D721Med (cell line): ENCODE data around the gene BCR.

Source experiments
- DNase-seq: peaks from one replicate; pipeline ENCODE4 v3.0.0; 2011; ENCODE audit warnings: low spot score; ENCODE audit not compliant: insufficient read length
- FAIRE-seq: peaks from 2 replicates; lab custom pipeline; 2011; peaks lifted over from hg19 to GRCh38; lab: Jason Lieb, UNC
- TF ChIP-seq, protein P1 (sequence below): IDR thresholded peaks from 2 replicates; pipeline ENCODE4 v1.5.1; 2012; ENCODE audit warnings: mild to moderate bottlenecking, control low read depth; ENCODE audit not compliant: insufficient read depth; ENCODE audit errors: missing control alignments

BCR gene

DNA sequence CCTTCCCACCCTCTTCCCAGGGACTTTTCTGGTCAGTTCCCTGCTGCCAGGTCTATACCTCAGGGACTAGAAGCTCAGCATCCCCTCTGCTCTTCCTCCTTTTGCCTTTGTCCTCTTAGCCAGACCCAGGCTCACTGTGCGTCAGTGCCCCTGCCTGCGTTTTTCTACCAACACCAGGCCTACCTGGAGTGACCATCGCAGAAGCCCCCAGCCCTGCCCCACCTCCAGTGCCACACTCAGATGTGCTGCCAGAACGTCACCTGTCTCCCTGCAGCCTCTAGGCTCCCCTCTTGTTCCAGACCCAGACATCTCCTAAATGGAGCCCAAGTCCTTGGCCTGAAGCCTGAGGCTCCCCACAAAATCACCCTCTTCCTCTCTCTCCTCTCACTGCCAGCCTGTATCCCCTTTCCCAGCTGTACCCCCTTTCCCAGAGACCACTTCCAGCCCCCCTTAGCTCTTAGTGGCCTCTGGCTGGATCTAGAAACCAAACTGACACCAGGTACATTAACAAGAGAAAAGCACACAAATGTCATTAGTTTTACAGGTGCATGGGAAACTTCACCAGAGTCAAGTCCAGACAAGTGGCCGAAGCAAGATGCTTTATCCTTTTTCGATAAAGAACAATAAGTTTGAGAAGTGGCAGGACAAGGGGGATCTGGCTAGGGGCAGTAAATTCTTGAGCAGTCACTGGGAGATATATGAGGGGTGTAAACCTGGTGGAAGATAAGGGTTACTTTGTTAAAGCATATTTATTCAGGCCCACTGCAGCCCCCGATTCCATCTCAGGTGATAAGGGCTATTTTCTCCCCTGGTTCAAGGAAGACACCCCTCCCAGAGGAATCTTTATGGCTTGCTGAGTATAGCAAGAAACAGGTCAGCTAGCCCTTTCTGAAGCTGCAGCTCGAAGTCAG, 61.5 kb downstream of the BCR start:
- DNase-seq (no peak), FAIRE-seq (no peak)
- TF ChIP-seq, protein P1, sequence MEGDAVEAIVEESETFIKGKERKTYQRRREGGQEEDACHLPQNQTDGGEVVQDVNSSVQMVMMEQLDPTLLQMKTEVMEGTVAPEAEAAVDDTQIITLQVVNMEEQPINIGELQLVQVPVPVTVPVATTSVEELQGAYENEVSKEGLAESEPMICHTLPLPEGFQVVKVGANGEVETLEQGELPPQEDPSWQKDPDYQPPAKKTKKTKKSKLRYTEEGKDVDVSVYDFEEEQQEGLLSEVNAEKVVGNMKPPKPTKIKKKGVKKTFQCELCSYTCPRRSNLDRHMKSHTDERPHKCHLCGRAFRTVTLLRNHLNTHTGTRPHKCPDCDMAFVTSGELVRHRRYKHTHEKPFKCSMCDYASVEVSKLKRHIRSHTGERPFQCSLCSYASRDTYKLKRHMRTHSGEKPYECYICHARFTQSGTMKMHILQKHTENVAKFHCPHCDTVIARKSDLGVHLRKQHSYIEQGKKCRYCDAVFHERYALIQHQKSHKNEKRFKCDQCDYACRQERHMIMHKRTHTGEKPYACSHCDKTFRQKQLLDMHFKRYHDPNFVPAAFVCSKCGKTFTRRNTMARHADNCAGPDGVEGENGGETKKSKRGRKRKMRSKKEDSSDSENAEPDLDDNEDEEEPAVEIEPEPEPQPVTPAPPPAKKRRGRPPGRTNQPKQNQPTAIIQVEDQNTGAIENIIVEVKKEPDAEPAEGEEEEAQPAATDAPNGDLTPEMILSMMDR: no peak

DNA sequence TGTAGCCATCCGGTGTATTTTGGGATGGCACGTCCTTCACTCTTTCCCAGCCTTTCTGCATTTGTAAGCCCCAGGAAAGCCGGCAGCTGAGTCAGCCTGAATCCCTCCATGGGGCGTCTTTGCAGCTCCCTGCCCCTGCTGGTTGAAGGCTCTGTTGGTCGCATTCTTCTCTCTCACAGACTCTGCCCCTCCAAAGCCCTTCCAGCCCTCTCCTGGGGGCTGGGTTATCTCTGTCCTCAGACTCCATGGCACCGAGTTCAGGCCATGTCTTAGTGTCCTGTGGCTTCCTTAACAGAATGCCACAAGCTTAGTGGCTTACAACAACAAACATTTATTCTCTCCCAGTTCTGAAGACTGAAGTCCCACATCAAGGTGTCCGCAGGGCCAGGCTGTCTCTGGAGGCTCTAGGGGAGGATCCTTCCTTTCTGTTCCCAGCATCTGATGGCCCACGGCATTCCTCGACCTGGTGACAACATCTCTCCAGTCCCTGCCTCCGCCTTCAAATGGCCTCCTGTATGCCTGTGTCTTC, 62.2 kb downstream of the BCR start:
- TF ChIP-seq, protein P1: no peak
- DNase-seq (no peak), FAIRE-seq (no peak)

DNA sequence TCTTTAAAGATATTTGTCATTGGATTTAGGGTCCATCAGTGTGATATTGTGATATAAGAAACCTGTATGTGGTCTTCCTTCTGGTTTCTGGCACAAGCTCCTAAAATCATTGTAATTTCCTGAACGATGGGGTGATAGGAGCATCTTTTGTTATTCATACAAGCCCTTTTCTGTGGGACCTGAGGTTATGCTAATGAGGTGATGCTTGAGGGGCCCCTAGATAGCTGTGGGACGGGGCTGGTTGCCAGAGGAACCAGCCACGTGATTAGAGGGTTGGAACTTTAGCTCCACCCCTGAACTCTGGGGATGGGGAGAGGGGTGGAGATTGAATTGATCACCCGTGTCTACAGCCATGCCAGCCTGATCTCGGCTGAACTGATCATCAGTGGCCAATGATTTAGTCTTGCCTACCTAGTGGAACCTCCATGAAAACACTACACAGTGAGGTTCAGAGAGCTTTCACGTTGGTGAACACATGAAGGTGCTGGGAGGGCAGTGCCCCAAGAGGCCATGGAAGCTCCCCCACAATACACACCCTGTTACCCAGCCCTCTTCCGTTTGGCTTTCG, 62.8 kb downstream of the BCR start:
- no peak for FAIRE-seq
- TF ChIP-seq, protein P1: no peak
- no peak for DNase-seq

DNA sequence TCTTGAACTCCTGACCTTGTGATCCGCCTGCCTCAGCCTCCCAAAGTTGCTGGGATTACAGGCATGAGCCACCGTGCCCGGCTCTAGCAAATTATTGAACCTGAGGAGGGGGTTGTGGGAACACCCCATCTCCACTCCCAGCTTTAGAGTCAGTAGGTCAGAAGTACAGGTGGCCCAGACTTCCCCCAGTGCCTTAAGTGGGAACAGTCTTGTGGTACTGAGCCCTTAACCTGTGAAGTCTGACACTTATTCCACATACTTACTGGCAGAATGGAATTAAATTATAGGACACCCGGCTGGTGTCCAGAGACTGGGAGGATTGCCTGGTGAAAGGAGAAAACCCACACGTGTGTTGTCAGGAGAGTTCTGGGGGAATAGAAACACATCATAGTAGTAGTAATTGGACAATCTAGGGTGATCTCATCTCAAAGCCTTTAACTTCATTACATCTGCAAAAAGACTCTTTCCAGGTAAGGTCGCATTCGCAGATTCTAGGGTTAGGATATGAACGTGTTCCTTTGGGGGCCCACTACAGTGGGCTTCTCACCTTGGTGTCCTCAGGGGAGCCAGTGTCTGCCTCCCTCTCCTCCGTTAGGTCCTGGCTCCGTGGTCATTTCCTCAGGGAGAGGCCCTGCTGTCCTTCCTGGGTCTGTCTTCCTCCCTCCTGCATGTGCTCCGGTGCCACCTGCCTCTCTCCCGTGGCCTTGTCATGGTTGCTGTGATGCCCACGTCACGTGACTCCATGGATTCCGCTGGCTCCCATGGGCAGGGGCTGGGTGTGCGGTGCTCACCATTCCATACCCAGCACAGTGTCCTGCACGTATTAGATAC, 63.8 kb downstream of the BCR start:
- FAIRE-seq (no peak), DNase-seq (no peak)
- TF ChIP-seq, protein P1: no peak

DNA sequence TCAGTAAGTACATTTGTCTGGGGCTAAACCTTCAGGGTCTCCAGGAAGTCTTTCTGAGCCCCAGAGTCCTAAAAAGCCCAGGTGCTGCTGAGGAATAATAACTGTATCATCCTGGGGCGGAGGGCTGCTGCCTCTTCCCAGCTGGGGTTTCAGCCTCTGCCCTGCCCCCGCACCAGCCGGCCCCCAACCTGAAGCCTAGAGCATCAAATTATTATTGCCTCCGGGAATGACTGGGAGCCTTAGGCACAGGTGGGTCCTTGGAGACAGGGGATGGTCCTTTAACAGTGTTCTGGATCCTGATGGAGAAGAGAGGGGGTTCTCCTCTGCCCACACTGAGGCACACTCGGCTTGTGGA, 64.4 kb downstream of the BCR start:
- TF ChIP-seq, protein P1: no peak
- FAIRE-seq: no peak
- DNase-seq: no peak

DNA sequence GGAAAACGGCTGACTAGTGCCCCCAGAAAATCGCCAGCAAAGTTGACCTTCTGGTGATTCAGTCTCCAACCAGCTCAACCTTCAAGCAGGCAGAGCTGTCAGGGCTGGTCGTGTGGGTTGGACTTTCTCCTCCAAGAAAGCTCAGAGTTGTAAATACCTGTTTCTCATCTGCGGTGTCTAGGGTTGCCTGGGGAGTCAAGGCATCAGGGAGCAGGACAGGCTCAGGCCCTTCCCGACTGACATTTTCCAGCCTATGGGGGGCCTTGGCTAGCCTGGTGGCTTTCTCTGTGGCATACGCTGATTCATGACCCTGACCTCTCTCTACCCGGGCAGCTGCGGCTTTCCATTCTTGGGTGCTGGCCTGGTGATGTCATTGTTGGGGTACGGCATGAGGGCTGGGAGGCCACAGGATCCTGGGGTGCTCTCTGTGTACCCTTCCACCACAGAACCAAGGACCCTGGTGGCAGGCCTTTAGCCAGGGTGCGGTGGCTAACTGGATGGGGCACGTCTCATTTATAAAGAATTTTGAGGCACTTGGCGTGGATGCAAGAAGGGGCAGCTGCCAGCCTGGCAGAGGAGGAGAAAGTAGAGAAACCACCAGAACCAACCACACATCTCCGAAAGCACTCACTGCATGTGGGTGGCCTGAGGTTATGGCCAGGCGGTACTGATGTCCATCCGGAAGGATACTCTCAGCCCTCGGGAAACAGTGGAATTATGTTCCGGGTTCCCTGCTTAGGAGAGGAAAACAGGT, 64.9 kb downstream of the BCR start:
- no peak for DNase-seq
- TF ChIP-seq, protein P1: no peak
- no peak for FAIRE-seq
